Measurements from ENCODE around the gene PLXDC1. TPM values are rescaled to one million over a fixed set of nuclear protein-coding genes. Genes with fewer than 3 reads are reported as not detected.

PLXDC1 gene
- total RNA-seq, 1 donor from 2014 or later = 19.7 TPM

DNA sequence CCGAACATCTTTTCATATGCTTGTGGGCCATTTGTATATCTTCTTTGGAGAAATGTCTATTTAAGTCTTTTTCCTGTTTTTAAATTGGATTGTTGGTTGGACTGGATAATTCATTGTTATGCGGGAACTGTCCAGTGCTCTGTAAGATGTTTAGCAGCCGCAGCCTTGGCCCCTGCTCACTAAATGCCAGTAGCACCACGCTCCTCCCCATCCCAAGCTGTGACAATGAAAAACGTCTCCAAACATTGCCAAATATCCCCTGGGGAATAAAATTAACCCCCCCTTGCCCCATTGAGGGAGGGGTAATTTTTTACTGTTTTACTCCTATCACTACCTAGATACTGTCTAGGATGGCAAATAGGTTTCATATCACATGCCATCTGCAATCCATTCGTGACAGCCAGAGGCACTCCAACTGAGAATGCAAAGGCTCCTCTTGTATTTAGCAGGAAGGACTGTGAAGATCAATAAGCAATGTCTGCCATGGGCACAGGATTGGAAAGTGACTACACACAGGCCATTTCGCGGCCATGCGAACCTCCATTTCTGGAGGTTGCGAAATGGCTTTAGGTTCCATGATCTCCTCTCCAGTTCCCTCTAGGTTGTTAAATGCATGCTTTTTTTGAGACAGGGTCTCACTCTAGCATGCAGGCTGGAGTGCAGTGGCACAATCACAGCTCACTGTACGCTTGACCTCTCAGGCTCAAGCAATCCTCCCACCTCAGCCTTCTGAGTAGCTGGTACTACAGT lies 9.3 kb downstream of the PLXDC1 start:
- TF ChIP-seq, protein P1, sequence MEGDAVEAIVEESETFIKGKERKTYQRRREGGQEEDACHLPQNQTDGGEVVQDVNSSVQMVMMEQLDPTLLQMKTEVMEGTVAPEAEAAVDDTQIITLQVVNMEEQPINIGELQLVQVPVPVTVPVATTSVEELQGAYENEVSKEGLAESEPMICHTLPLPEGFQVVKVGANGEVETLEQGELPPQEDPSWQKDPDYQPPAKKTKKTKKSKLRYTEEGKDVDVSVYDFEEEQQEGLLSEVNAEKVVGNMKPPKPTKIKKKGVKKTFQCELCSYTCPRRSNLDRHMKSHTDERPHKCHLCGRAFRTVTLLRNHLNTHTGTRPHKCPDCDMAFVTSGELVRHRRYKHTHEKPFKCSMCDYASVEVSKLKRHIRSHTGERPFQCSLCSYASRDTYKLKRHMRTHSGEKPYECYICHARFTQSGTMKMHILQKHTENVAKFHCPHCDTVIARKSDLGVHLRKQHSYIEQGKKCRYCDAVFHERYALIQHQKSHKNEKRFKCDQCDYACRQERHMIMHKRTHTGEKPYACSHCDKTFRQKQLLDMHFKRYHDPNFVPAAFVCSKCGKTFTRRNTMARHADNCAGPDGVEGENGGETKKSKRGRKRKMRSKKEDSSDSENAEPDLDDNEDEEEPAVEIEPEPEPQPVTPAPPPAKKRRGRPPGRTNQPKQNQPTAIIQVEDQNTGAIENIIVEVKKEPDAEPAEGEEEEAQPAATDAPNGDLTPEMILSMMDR (IDR thresholded peaks at IDR 0.05) = no peak
- Mint-ChIP-seq H3K27me3 (ENCODE audit: unreplicated experiment) (no peaks in the 10 kb centered on the region), H3K4me1 (ENCODE audit: unreplicated experiment) (peaks cover 46% of the 10 kb centered on the region), H3K9me3 (ENCODE audit: unreplicated experiment) (no peaks in the 10 kb centered on the region), H3K27ac (ENCODE audit: unreplicated experiment) (no peak overlapping the region), H3K4me3 (ENCODE audit: unreplicated experiment) (no peak overlapping the region), H3K36me3 (ENCODE audit: unreplicated experiment) (no peaks in the 10 kb centered on the region)
- DNase-seq (ENCODE audit: extremely low spot score, unreplicated experiment) = no peak

DNA sequence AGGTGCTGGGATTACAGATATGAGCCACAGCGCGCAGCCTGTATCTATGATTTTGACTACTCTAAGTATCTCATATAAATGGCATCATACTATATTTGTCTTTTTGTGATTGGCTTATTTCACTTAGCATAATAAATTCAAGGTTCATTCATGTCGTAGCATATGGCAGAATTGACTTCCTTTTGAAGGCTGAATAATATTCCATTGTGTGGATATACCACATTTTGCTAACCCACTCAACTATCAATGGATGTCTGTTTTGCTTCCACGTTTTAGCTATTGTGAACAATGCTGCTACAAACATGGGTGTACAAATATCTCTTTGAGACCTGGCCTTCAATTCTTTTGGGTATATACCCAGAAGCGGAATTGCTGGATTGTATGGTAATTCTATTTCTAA lies 10.1 kb downstream of the PLXDC1 start:
- no peak for DNase-seq (ENCODE audit: extremely low spot score, unreplicated experiment)
- Mint-ChIP-seq H3K27ac (ENCODE audit: unreplicated experiment) (no peak overlapping the region), H3K9me3 (ENCODE audit: unreplicated experiment) (no peaks in the 10 kb centered on the region), H3K4me1 (ENCODE audit: unreplicated experiment) (peaks cover 51% of the 10 kb centered on the region), H3K36me3 (ENCODE audit: unreplicated experiment) (no peaks in the 10 kb centered on the region), H3K4me3 (ENCODE audit: unreplicated experiment) (no peak overlapping the region), H3K27me3 (ENCODE audit: unreplicated experiment) (no peaks in the 10 kb centered on the region)
- TF ChIP-seq, protein P1 (IDR thresholded peaks at IDR 0.05) = no peak

DNA sequence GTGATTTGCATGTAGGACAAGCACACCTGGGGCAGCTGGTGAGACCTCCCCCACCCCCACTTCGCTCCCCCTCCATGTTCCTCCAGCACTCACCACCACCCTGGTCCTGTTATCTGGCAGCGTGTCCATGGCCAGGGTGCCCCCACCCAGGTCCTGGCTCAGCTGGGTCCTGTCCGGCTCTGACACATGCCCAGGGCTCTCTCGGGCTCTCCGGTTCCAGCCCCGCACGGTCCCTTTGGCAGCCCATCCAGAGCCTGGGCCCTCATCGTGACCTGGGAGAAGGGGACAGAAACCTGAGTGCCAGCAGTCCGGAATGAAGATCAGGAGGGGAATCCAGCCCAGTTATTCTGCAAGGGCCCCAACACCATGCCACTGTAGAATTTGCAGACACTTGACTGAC lies 11.9 kb downstream of the PLXDC1 start:
- no peak for DNase-seq (ENCODE audit: extremely low spot score, unreplicated experiment)
- no peaks in the 10 kb centered on the region for H3K36me3 Mint-ChIP-seq (ENCODE audit: unreplicated experiment)
- TF ChIP-seq, protein P1 (IDR thresholded peaks at IDR 0.05) = no peak
- H3K4me1 Mint-ChIP-seq (ENCODE audit: unreplicated experiment) = peaks cover 54% of the 10 kb centered on the region
- H3K9me3 Mint-ChIP-seq (ENCODE audit: unreplicated experiment) = no peaks in the 10 kb centered on the region
- no peaks in the 10 kb centered on the region for H3K27me3 Mint-ChIP-seq (ENCODE audit: unreplicated experiment)
- H3K27ac Mint-ChIP-seq (ENCODE audit: unreplicated experiment) = peak overlapping the region; percentile 87
- H3K4me3 Mint-ChIP-seq (ENCODE audit: unreplicated experiment) = no peak overlapping the region

DNA sequence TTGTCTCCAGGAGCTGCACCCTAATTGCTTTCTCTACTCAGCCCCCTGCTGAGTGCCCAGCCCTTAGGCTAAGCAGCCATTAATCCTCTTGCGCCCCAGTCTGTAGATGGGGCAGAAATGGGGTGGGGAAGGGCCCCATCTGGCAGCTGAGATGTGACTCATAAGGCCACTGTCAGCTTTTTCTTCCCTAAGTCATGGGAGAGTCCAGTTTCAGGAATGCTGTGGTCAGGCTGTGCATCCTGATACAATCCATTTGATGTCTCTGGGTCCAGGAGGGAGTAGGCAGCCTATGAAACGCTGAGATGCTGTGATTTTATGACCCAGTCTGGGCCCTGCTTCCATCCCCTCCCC lies 12.3 kb downstream of the PLXDC1 start:
- peaks cover 54% of the 10 kb centered on the region for H3K4me1 Mint-ChIP-seq (ENCODE audit: unreplicated experiment)
- H3K27ac Mint-ChIP-seq (ENCODE audit: unreplicated experiment) = peak overlapping the region; percentile 87
- H3K36me3 Mint-ChIP-seq (ENCODE audit: unreplicated experiment) = no peaks in the 10 kb centered on the region
- no peaks in the 10 kb centered on the region for H3K9me3 Mint-ChIP-seq (ENCODE audit: unreplicated experiment)
- TF ChIP-seq, protein P1 (IDR thresholded peaks at IDR 0.05) = no peak
- no peaks in the 10 kb centered on the region for H3K27me3 Mint-ChIP-seq (ENCODE audit: unreplicated experiment)
- no peak for DNase-seq (ENCODE audit: extremely low spot score, unreplicated experiment)
- H3K4me3 Mint-ChIP-seq (ENCODE audit: unreplicated experiment) = no peak overlapping the region

DNA sequence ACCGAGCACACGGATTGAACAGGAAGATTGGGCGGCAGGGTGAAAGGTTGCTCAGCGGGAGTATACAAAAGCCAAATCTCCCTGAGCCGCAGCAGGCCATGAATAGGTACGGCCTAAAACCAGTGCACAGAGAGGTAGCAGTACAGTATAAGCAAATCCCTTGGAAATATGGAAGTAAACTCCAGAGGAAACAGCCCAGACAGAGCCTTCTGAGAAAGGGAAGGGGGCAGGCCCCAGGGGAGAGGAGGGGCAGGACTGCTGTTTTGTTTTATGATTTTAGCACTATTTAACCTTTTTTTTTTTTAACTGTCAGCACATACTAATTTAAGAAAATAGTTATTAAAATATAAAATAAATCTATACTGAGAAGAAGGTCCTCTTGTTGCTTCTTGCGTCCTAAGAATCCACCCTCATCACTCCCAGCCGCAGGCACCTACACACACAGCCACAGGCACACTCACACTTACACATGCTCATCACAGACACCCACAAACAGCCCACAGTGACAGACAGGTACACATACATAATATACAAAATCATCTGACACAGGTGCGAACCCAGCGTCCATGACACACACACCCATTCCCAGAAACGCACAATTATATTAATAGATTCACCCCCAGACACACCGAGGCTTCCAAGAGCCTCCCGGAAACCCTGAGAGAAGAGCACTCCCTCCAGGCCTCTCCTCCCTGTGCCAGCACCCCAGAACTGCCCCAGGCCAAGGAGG lies 12.8 kb downstream of the PLXDC1 start:
- Mint-ChIP-seq H3K27ac (ENCODE audit: unreplicated experiment) (peak overlapping the region; percentile 87), H3K4me1 (ENCODE audit: unreplicated experiment) (peaks cover 48% of the 10 kb centered on the region), H3K27me3 (ENCODE audit: unreplicated experiment) (no peaks in the 10 kb centered on the region), H3K36me3 (ENCODE audit: unreplicated experiment) (no peaks in the 10 kb centered on the region), H3K9me3 (ENCODE audit: unreplicated experiment) (no peaks in the 10 kb centered on the region), H3K4me3 (ENCODE audit: unreplicated experiment) (peak overlapping the region; percentile 15)
- no peak for DNase-seq (ENCODE audit: extremely low spot score, unreplicated experiment)
- TF ChIP-seq, protein P1 (IDR thresholded peaks at IDR 0.05) = no peak

All from osteocyte (in vitro differentiated cells).